Calu3 (cell line): ENCODE measurements around the gene RDH14. TPM values are rescaled to one million over a fixed set of nuclear protein-coding genes. Genes with fewer than 3 reads are reported as not detected.

ENCODE experiments used
- BruUV-seq: library from RNA; stranded (reverse); fragments of 400-500 nt; replicated peaks from 2 replicates; lab custom pipeline; 2021; lab: Mats Ljungman, UMichigan
- CTCF ChIA-PET: fragments of 300-600 bp; sonication (Branson Sonifier 250); formaldehyde crosslinking; loops from one replicate; lab custom pipeline; 2022; ENCODE audit warnings: antibody characterized with exemption; lab: Charles Lee
- DNase-seq: peaks from one replicate; pipeline ENCODE4 v3.0.0; 2022
- H3K27ac Mint-ChIP-seq: one replicate; pipeline ENCODE4 v1.8.0; 2022; ENCODE audit warnings: mixed read lengths; ENCODE audit not compliant: unreplicated experiment
- H3K27me3 Mint-ChIP-seq: one replicate; pipeline ENCODE4 v1.8.0; 2022; ENCODE audit warnings: mixed read lengths; ENCODE audit not compliant: unreplicated experiment
- H3K36me3 Mint-ChIP-seq: one replicate; pipeline ENCODE4 v1.8.0; 2022; ENCODE audit warnings: mild to moderate bottlenecking, moderate library complexity, mixed read lengths; ENCODE audit not compliant: insufficient read depth, unreplicated experiment
- H3K4me1 Mint-ChIP-seq: one replicate; pipeline ENCODE4 v1.8.0; 2022; ENCODE audit warnings: mild to moderate bottlenecking, low read depth, mixed read lengths; ENCODE audit not compliant: unreplicated experiment
- H3K4me3 Mint-ChIP-seq: one replicate; pipeline ENCODE4 v1.8.0; 2022; ENCODE audit warnings: mild to moderate bottlenecking, low read depth, moderate library complexity, mixed read lengths; ENCODE audit not compliant: unreplicated experiment
- H3K9me3 Mint-ChIP-seq: one replicate; pipeline ENCODE4 v1.8.0; 2022; ENCODE audit warnings: low read depth, mixed read lengths; ENCODE audit not compliant: unreplicated experiment
- CTCF ChIP-seq: fragments of 200-600 bp; IDR thresholded peaks from one replicate; pipeline ENCODE4 v1.8.0; 2022; ENCODE audit warnings: antibody characterized with exemption; ENCODE audit not compliant: unreplicated experiment
- intact Hi-C: fragments of 100-400 bp; cut with micrococcal nuclease; formaldehyde crosslinking; loops from one replicate; pipeline ENCODE4 v1.10.0; 2022; ENCODE audit not compliant: unreplicated experiment
- total RNA-seq: library from RNA; stranded (reverse); gene quantifications from 2 replicates; pipeline ENCODE4 v1.2.3, GENCODE V29; 2022

The RDH14 gene
- total RNA-seq, 1 experiment from 2014 or later = 17.1 TPM

GRCh38 chr2:18526429-18526828, 34.0 kb downstream of the RDH14 start:
- Mint-ChIP-seq H3K27ac (no peak overlapping the region), H3K4me1 (no peaks in the 10 kb centered on the region), H3K27me3 (peaks cover 36% of the 10 kb centered on the region), H3K4me3 (no peak overlapping the region), H3K9me3 (no peaks in the 10 kb centered on the region), H3K36me3 (no peaks in the 10 kb centered on the region)
- no TSS peak for BruUV-seq
- DNase-seq = no peak
- no peak for TF ChIP-seq CTCF
- intact Hi-C loops = loop anchor here (10.0 kb wide), 2 partner anchors 298 to 1338 kb away; no protein-coding TSS in a partner anchor
- CTCF ChIA-PET = no interaction called here

GRCh38 chr2:18525852-18526251, 34.6 kb downstream of the RDH14 start:
- H3K27me3 Mint-ChIP-seq = peaks cover 41% of the 10 kb centered on the region
- CTCF ChIA-PET = no interaction called here
- H3K9me3 Mint-ChIP-seq = no peaks in the 10 kb centered on the region
- H3K4me3 Mint-ChIP-seq = no peak overlapping the region
- intact Hi-C loops = loop anchor here (10.0 kb wide), 2 partner anchors 299 to 1339 kb away; no protein-coding TSS in a partner anchor
- H3K4me1 Mint-ChIP-seq = no peaks in the 10 kb centered on the region
- no TSS peak for BruUV-seq
- H3K36me3 Mint-ChIP-seq = no peaks in the 10 kb centered on the region
- no peak for DNase-seq
- TF ChIP-seq CTCF = no peak
- no peak overlapping the region for H3K27ac Mint-ChIP-seq

GRCh38 chr2:18525236-18525635, 35.2 kb downstream of the RDH14 start:
- Mint-ChIP-seq H3K4me3 (no peak overlapping the region), H3K27ac (no peak overlapping the region), H3K9me3 (no peaks in the 10 kb centered on the region), H3K27me3 (peaks cover 41% of the 10 kb centered on the region), H3K36me3 (no peaks in the 10 kb centered on the region), H3K4me1 (no peaks in the 10 kb centered on the region)
- CTCF ChIA-PET = interaction anchor here (0.6 kb wide), 1 partner anchor 38 kb away, joined by 5 read pairs; no protein-coding TSS in a partner anchor
- BruUV-seq = no TSS peak
- no peak for TF ChIP-seq CTCF
- intact Hi-C loops = loop anchor here (10.0 kb wide), 2 partner anchors 300 to 1340 kb away; no protein-coding TSS in a partner anchor
- no peak for DNase-seq

DNA sequence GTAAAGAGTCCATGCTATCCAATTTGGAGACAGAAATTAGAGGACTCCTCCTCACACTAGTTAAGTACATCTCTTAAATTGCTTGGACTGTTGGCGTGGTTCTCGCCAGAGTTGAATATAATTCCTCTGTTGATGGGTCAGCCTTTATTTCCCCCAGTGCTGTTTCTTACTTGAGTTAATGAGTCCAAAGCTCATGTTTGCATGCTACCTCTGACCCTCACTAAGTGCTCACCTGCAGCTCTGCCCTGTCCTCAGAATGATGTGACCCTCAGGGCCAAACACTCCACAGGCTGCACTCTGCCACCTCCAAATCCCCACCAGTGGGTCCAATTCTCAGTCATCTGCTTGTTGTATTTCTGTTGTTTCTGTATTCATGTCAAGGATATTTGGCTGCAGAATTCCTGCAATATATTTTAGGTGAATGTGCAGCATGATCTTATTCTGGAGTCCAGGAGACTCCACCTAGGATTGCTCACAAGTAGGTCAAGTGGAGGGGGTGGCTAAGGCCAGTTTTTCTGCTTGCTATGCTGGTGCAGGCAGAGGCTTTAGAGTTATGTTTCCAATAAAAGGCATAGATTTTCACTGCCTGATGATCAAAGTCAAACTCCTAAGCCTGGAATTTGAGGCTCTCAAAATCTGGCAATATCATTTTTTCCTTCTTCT, 37.8 kb downstream of the RDH14 start:
- no peak for TF ChIP-seq CTCF
- CTCF ChIA-PET = no interaction called here
- Mint-ChIP-seq H3K4me1 (peaks cover 10% of the 10 kb centered on the region), H3K27me3 (peaks cover 41% of the 10 kb centered on the region), H3K4me3 (no peak overlapping the region), H3K27ac (no peak overlapping the region), H3K36me3 (no peaks in the 10 kb centered on the region), H3K9me3 (no peaks in the 10 kb centered on the region)
- intact Hi-C loops = loop anchor here (5.0 to 10.0 kb wide), 3 partner anchors 302 to 1342 kb away; no protein-coding TSS in a partner anchor
- DNase-seq = no peak
- no TSS peak for BruUV-seq
